Epithelial cell of esophagus (primary cell): ENCODE data around the gene CES4A.

ENCODE experiments used
- DNase-seq: peaks from one replicate; pipeline ENCODE4 v3.0.0; 2010; ENCODE audit warnings: low read depth
- H3K4me3 ChIP-seq: 2 replicates; pipeline ENCODE4 v1.5.1; 2011; ENCODE audit warnings: mild to moderate bottlenecking, low read length, control low read depth
- TF ChIP-seq, protein P1 (sequence below): IDR thresholded peaks from 2 replicates; pipeline ENCODE4 v1.5.1; 2011; ENCODE audit warnings: low read depth, mild to moderate bottlenecking, low read length, control low read depth, inconsistent platforms; ENCODE audit not compliant: insufficient read depth; ENCODE audit errors: missing control alignments

The CES4A gene

DNA sequence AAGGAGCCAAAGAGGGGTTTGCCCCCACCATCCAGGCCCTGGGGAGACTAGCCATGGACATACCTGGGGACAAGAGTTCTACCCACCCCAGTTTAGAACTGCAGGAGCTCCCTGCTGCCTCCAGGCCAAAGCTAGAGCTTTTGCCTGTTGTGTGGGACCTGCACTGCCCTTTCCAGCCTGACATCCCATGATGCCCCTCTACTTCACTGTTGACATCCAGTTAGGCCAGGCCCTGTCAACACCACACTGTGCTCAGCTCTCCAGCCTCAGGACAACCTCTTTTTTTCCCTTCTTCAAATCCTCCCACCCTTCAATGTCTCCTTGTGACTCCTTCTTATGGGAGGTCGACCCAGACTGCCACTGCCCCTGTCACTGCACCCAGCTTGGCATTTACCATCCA, 20.8 kb downstream of the CES4A start:
- TF ChIP-seq, protein P1, sequence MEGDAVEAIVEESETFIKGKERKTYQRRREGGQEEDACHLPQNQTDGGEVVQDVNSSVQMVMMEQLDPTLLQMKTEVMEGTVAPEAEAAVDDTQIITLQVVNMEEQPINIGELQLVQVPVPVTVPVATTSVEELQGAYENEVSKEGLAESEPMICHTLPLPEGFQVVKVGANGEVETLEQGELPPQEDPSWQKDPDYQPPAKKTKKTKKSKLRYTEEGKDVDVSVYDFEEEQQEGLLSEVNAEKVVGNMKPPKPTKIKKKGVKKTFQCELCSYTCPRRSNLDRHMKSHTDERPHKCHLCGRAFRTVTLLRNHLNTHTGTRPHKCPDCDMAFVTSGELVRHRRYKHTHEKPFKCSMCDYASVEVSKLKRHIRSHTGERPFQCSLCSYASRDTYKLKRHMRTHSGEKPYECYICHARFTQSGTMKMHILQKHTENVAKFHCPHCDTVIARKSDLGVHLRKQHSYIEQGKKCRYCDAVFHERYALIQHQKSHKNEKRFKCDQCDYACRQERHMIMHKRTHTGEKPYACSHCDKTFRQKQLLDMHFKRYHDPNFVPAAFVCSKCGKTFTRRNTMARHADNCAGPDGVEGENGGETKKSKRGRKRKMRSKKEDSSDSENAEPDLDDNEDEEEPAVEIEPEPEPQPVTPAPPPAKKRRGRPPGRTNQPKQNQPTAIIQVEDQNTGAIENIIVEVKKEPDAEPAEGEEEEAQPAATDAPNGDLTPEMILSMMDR = no peak
- no peak for DNase-seq
- H3K4me3 ChIP-seq = no peak overlapping the region

DNA sequence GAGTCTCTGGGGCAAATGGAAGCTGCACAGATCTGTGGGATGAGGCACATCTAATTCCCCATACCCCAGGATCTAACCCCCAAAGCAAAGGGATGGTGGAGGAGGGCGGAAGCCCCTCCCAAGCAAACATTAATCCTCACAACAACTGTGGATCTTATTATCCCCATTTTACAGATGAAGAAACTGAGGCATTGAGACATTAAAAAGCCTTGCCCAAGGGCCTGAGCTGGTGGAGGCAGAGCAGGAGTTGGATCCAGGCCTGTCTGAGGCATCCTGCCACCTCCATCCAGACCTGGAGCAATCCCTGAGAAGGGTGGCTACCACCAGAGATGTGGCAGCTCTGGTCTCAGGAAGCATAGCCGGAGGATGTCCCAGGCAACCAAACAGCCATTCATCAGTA, 22.9 kb downstream of the CES4A start:
- no peak for DNase-seq
- no peak overlapping the region for H3K4me3 ChIP-seq
- TF ChIP-seq, protein P1 = no peak

DNA sequence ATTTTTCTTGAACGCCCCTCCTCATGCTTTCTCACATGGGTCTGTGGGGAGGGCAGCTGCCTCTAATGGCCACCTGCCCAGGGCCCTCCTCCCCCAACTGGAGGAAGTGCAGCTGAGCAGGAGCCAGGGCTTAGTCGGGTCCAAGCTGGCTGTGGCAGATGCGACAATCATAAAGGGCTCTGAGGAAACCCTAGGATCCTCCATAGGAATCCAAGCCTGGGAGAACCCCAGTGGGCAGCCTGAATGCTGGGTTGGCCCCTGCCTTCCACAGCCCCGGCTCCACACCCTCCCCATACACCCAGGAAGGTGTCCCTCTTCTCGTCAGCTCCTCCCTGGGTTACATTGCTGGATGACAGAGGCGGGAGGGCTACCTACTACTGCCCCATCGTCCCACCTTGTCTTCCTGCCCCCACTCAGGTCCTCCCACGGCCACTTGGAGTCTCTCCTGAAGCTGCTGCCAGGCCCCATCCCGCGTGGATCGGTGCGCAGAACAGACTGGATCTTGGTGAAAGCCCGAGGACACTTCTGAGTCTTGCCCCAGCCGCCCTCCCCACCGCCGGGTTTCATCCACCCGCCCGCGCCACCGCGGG, 24.9 kb downstream of the CES4A start:
- TF ChIP-seq, protein P1 = no peak
- no peak for DNase-seq

DNA sequence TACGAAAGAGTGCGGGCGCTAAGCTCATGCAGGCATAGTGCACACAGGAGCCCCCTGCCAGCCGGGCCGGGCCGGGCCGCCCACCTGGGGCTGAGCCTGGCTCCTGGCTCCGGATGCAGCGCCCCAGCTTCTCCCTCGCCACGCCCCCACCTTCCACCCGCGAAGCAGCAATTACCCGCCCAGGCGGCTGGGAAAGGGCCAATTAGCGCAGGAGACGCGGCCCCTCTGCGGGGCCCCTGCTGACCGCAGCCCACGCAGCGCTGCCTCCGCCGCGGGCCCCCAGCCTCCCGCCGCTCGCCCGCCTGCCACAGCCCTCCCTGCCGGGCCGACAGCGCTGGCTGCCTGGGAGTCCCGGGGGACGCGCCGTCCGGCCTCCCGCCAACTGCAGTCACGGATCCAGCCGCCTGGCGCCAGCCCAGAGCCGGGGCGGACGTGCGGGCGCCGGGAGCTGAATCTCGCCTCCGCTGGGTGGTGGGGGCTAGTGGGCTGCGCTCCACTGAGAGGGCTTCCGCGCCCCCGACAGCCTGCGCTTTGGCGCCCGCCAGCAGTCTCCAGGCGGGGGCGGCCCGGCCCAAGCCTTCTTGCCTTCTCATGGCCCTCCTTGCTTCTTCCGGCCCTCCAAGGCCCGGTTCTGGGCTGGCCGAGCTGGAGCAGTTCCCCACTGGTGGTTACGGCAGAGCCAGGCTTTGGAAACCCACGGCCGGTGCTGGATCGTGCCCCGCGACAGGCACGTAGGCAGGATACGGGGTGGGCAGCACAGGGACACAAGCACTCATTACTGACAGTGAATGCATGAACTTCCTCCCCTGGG, 25.6 kb downstream of the CES4A start:
- TF ChIP-seq, protein P1 = no peak
- peak; percentile 34 for DNase-seq
- peak overlapping the region; percentile 27 for H3K4me3 ChIP-seq

More for the DNA sequence above, 24.9 kb downstream of the CES4A start:
- H3K4me3 ChIP-seq = peak overlapping the region; percentile 27

DNA sequence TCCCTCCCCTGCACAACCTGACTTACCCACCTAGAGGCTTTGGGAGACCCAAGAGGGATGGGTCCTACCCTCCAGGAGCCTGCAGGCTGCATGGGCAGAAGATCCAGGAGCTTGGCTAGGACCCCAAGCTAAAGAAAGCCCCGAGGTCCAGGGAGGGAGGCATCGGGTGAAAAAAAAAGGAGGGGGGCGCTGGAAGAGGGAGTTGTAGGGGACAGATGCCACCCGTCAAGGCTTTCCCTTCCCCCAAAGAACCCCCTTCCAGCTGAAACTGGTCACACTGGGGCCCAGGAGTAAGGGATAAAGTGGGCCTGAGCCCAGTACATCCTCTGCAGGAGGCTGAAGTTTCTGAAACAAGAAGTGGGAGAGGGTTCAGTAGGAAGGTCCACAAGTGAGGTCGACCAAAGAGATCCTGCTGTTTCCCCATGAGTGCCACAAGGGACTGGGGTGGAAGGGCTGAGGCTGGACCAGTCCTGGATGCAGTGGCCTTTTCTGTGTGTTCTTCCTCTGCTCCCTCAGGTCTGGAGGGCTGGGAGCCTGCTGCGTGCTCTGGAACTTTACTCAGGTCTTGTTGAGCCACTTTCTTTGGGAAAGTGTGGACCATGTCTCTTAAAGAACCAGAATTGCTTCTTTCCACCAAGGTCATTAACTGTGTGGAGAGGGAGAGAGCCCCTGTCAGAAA, 26.4 kb downstream of the CES4A start:
- no peak for DNase-seq
- TF ChIP-seq, protein P1 = no peak
- H3K4me3 ChIP-seq = no peak overlapping the region

DNA sequence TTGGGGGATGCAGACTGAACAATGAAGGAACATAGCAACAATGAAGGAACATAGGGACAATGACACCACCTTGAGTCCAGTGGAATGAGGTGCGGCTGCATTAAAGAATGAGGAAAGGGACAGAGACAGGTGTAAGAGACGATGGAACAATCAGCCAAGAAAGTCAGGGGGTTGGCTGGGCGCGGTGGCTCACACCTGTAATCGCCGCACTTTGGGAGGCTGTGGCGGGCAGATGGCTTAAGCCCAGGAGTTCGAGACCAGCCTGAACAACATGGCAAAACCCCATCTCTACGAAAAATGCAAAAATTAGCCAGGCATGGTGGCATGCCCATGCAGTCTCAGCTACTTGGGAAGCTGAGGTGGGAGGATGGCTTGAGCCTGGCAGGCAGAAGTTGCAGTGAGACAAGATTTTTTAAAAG, 26.9 kb downstream of the CES4A start:
- TF ChIP-seq, protein P1 = peak; percentile 32
- no peak for DNase-seq
- H3K4me3 ChIP-seq = no peak overlapping the region
